HK-2 (cell line): ENCODE measurements around the gene NOVA1.
"Not testable (repeated sequence)": the region's sequence is repeated elsewhere in the genome, so short reads cannot be mapped to it uniquely, and the experiment has no call there.

ENCODE experiments used
- DNase-seq: peaks from one replicate; pipeline ENCODE4 v3.0.0-alpha.2; 2018; ENCODE audit not compliant: unreplicated experiment

The NOVA1 gene, protein sequence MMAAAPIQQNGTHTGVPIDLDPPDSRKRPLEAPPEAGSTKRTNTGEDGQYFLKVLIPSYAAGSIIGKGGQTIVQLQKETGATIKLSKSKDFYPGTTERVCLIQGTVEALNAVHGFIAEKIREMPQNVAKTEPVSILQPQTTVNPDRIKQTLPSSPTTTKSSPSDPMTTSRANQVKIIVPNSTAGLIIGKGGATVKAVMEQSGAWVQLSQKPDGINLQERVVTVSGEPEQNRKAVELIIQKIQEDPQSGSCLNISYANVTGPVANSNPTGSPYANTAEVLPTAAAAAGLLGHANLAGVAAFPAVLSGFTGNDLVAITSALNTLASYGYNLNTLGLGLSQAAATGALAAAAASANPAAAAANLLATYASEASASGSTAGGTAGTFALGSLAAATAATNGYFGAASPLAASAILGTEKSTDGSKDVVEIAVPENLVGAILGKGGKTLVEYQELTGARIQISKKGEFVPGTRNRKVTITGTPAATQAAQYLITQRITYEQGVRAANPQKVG

DNA sequence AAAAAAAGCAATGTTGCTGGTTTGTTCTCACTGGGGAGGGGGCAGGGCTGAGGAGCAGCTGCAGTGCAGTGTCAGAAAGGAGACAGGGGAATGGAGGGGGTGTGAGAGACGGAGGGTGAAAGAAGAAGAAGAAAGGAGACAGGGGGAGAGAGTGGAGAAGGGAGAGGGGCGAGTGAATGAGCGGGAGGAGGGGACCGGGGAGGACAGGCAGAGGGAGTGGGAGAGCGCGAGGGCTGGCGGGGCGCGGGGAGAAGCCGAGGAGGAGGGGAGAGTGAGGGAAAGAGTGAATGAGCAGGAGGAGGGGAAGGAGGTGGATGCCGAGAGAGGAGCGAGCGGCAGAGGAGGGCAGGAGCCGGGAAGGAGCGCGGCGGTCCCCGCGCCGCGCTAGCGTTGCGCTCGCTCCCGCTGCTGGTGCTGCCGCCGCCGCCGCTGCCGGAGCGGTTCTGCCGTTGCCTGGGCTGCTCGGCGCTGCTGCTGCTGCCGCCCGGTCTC lies at the start of gene NOVA1:
Gene NOVA1, minus strand, starts transcription at position 445 of the 492 bp plus-strand sequence. CDS start 597 bp downstream, outside the sequence.
- no peak for DNase-seq

DNA sequence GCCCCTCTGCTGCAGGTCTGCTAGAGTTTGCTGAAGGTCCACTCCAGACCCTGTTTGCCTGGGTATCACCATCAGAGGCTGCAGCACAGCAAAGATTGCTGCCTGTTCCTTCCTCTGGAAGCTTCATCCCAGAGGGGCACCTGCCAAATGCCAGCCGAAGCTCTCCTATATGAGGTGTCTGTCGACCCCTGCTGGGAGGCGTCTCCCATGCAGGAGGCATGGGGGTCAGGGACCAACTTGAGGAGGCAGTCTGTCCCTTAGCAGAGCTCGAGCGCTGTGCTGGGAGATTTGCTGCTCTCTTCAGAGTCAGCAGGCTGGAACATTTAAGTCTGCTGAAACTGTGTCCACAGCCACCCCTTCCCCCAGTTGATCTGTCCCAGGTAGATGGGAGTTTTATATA lies 47.2 kb upstream of the NOVA1 start:
- not testable (repeated sequence) for DNase-seq

DNA sequence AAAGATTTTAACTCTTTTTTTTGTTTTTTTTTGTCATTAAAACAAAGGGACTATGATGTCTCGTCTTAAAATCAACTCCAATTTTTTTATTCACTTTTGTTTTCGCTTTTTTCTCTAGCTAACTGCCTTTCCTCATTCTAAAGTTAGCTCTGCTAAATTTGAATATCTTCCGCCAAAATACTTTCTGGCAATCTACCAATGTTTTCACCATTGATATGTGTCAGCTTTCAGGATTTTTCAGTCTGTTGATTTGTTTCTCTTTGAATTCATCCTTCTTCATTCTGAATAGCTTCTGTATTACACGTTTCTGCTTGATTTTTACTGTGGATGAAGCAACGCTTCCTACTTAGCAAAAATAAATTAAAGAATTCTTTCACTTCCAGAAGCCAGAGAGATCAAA lies 38.7 kb upstream of the NOVA1 start:
- no peak for DNase-seq

DNA sequence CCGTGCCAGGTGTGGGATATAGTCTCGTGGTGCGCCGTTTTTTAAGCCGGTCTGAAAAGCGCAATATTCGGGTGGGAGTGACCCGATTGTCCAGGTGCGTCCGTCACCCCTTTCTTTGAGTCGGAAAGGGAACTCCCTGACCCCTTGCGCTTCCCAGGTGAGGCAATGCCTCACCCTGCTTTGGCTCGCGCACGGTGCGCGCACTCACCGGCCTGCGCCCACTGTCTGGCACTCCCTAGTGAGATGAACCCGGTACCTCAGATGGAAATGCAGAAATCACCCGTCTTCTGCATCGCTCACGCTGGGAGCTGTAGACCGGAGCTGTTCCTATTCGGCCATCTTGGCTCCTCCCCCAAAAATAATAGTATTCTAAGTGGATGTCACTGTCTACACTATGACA lies 37.1 kb upstream of the NOVA1 start:
- DNase-seq: not testable (repeated sequence)

DNA sequence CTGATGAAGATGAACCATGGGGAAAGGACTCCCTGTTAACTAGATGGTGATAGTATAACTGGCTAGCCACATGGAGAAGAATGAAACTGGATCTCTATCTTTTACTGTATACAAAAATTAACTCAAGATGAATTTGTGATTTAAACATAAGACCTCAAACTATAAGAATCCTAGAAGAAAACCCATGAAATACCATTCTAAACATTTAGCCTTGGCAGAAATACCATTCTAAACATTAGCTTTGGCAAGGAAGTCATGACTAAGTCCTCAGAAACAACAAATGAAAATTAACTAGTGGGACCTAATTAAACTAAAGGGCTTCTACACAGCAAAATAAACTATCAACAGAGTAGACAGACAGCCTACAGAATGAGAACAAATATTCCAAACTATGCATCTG lies 28.4 kb upstream of the NOVA1 start:
- no peak for DNase-seq

DNA sequence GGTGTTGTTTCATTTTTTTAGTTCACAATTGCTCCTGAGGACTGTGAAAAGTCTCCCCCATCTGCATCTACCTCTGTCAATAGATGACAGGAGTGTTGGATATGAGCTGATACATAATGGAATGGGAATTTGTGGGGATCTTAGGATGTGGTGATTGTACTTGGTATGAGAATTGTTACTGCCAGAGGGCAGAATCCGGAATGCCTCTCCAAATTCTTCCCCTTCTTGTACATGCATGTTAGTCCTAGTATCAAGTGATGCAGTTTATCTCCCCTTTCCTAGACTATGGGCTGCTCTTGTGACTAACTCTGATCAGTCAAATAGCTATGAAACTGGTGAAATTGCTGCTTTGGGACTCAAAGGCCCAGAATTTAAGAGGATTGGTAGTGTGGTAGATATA lies 24.8 kb upstream of the NOVA1 start:
- DNase-seq: no peak

DNA sequence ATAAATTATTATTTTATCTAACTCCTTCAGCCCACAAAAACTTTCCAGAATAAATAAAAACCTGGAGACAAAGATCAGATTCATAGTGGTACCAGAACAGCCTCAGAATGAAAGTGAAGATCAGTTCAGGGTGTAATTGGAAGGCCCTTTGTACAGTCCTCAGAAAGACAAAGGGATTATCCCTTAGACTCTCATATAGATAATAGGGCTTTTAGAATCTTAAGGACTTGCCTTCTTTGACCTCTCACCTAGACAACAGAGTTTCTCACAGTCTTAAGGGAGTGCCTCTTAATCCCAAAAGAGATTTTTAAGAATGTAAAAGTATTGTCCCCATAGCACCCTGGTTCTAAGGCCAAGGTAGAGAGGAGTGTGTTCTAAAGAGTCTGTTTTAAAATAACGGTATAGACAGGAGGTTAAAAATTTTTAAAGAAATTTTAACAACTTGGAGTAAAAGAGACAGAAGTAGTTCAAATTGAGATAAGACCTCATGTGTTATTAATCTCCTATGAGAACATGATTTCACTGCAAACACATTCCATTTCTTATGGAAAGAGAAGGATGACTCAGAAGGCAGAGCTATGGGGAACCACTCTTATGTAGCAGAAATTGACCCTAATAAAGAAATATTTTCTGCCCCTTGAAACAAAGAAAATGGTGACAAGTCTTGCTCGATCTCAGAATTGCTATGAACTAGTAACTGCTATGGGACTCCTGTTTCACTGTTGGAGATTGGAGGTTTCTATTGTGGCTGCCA lies 24.2 kb upstream of the NOVA1 start:
- DNase-seq: no peak

DNA sequence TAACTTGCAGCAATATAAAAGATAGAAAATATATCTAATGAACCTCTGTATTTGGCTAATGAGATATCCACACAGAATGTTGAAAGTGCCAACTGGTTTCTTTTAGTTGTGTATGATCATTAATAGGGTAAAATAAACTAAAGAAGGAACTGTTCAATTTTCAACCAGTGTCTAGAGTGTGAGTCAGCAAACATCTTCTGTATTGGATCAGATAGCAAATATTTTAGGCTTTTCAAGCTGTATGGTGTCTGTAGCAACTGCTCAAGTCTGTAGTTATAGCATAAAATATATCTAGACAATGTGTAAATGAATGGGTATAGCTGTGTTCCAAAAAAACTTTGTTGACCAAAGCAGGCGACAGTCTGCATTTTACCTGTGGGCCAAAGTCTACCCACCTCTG lies 23.5 kb upstream of the NOVA1 start:
- no peak for DNase-seq

DNA sequence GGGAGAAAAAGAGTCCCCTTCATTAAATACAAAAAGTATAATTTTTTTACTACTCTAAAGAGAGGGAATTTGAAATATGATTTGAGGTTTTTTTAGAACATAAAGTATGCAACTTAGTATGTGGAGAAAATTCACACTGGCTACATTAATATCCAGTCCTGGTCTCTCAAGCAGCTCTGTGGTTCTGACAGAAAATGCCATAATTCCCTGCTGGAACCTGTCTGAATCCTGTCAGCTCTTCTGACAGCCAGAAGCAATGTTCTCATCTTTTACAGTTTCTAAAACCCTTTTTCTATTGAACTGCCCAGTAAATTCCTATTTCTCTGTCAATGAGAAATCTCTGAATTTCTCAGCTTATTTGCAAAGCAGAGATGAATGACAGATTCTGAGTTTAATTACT lies 13.4 kb upstream of the NOVA1 start:
- no peak for DNase-seq

DNA sequence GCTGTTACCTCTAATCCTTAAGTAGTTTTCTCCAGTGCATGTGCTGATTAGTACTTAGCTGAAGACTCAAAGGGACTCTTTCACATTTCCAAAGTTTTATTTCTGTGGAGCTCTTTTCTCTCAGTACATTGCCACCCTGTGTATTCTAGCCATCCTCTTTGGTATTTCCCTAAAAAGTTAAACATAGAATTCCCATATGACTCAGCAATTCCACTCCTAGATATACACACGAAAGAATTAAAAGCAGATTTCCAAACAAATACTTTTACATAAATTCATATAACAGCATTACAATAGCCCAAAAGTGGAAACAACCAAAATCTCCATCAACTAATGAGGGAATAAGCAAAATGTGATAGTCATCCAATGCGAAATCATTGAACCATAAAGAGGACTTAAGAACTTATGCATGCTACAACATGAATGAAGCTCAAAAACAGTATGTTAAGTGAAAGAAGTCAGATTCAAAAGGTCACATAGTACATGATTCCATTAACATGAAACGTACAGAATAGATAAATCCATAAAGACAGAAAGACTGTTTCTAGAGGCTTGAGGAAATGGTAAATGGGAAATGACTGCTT lies 9.0 kb upstream of the NOVA1 start:
- DNase-seq: no peak

DNA sequence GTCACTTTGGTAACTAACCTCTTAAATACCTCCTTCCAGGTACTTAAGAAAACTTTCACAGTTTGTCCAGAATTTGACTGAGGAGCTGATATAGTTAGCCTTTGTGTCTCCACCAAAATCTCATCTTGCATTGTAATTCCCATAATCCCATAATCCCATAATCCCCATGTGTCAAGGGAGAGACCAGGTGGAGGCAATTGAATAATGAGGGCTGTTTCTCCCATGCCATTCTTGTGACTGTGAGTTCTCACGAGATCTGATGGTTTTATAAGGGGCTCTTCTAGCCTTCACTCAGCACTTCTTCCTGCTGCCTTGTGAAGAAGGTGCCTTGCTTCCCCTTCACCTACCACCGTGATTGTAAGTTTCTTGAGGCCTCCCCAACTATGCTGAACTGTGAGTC lies 7.8 kb upstream of the NOVA1 start:
- no peak for DNase-seq

DNA sequence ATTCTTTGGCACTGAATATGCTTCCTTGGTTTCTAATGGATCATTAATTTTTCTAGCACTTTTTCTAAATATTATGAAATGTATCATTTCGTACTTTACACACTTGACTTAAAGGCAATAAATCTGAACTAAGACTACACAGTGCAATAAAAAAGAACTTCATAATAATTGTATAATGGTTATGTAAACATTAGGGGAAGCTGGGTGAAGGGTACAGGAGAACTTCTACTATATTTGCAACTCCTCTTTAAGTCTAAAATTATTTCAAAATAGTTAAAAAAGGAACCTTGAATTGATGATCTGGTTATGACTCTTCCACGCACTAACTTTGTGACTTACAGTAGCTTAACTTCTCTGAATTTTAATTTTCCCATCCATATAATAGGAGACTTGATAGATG lies 5.1 kb upstream of the NOVA1 start:
- no peak for DNase-seq

DNA sequence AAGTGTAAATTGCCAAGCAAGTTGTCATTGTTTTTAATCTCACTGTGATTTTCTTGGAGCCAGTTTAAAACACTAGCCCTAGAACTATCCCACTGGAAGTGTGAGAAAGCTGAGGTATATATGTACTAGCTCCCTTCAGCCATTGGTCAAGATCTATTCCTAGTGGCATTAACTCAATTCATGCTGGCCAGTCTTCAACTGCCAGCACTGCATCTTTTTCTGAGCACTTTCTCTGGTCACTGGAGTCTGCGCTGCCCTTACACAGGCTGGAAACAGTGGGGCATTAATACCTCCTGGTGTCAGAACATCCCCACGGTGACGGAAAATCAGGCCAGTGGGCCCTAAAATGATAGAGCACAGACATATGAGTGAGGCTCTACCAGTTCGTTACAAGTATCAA lies 4.0 kb upstream of the NOVA1 start:
- DNase-seq: no peak

DNA sequence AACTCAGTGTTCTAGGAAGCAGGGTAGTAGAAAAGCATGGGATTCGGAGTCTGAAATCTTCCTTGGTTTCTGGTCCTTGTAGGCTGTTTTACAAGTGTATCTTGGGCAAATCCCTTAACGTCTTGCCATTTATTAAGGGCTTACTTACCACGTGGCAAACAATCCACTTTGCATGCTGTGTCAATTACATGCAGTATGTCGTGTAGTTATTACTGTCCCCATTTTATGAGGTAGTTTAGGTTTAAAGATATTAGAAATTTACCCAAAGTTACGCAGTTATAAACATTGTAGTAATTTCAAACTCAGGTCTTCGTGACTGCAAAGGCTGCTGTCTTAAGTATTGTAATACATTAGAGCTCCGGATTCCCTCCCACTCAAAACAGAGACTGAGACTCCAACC lies 1.5 kb upstream of the NOVA1 start:
- no peak for DNase-seq

DNA sequence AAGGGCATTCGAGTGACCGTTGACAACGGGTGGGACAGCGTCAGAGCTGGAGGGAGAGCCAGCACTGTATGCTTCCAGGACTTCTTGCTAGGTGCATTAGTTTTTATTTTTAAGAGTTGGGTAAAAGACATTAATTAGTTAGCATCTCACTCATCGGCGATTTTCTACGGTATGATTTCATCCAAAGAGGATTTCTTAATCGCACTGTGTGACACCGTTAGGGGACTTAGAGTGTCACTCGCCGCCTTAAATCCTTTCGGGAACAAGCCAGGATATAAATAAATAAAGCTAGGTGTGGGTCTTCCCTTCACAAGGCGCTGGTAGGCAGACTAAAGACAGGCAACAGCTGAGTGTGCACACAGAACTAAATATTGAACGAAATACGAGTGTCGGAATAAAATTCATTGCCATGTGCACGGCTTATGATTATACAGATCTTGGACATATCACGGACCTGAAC lies 869 bp upstream of the NOVA1 start:
- no peak for DNase-seq

DNA sequence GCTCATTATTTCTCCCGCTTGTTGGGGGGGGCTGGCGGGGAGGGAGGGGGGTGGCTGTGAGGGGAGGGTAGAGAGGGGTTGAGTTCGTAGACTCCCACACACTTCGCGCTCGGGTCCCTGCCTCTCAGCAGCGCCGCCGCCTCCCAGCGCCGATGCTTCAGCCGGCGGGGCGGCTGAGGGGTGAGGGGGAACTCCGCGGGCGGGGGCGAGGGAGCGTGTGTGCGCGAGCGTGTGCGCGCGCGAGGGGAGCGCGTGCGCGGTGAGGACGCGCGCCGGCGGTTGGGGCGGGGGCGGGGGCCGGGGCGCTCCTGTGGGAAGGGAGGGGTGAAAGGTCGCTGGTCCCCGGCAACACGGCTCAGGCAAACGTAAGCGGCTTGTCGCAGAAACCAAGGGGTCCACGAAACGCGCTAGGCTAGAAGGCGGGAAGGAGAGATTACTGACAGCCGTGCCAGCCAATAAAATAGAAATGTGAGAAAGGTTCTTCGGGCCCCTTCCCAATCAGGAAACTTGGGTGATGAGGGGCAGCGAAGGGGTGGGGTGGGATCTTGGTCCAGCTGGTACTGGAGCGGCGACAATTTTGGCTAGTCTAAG lies 343 bp upstream of the NOVA1 start:
- DNase-seq: peak; percentile 78

DNA sequence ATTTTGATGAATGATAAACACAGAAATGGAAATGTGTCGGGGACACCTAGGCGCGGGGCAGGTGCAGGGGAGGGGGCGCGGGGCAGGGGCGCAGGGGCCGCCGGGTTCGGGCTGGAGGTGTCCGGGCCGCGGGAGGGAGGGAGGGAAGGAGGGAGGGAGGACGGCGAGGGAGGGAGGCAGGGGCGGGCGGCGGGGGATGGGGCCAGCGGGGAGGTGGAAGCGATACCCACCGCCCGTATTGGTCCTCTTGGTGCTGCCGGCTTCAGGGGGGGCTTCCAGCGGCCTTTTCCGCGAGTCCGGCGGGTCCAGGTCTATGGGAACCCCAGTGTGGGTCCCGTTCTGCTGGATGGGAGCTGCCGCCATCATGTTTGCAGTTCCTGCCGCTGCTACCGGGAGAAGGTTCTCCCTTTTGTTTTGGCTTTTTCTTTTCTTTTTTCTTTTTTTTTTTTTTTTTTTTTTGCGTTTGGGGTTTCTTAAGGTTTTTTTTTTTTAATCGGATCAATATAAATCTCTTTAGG lies 703 bp downstream of the NOVA1 start:
- DNase-seq: peak; percentile 36

DNA sequence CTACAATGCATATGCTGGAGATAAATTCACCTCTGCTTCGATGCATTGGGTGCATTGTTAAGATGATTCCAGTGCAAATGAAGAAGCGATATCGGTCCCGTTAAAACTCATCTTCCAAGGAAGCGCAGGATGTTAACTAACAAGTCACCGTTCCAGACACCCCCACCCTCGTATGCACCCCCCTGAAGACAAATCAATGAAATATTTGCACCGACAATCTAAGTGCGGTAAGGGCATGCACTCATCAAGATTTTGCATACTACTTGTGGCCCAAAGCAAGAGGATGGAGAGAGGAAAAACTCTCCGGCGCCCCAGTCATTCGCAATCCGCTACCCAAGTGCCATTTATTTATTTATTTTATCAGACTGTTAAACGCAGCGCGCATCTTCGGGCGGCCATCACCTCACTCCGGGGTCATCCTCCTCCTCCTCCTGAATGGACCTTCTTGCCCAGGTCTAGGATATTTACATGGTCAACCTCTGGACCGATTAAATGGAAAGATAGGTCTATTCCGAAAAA lies 1.2 kb downstream of the NOVA1 start:
- peak; percentile 17 for DNase-seq

DNA sequence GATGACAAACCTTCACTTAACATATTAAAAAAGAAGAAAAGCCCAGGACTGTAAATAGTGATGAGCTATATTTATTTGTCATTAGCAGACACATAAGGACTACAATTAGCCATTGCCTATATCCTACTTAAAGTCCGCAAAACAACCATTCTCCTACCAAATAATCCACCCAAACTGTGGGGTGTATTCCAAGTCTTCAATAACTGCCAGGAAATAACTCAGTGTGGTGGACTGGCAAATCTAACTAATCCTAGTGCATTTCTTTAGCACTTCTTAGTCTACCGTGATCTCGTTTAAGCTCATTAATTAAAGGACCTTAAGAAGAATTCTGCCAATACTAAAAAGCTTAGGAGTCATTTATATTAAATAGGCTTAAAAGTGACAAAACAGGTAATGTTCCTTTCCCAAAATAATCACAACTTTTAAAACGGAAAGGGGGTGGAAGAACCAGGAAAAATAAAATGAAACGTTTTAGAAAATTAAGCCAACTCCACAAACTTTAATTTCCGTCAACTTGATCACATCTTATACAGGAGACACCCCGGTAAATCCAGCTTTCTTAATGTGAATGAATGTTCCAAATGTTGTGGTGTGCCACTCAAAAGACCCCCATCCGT lies 1.8 kb downstream of the NOVA1 start:
- no peak for DNase-seq

DNA sequence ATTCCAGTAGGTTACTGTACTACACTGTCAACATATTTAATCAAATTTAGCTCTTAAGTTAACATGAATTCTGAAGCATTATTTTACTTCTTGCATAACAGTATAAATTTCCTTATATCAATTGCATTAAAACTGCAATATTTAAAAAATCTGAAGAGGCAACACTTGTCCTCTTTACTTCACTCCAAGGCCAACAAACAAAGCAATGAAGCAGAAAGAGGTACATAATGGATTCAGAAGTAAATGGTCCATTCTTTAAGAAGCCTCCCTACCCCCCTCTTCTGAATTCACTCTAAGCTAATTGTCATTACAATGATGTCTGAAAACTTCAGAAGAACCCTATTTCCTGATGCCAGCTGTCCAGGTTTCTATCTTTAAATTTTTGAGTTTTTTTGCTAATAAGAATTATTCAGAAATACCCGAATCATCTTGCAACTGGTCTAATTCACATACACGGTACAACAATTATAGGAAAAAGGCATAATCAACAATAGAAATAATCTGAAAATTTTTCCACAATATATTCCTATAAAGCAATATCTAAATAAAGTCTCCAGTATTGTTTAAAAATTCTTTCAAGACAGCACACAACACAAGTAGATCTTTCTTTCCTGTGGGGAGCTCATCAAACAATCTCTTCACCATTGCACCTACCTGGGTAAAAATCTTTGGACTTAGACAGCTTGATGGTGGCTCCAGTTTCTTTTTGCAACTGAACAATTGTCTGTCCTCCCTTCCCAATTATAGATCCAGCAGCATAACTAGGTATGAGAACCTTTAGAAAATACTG lies 2.9 kb downstream of the NOVA1 start:
- no peak for DNase-seq
